Measurements from ENCODE around the gene BNIP2.

Gene BNIP2

GRCh38 chr15:59632714-59633113 is 56.4 kb downstream of the BNIP2 start:
- no peak for DNase-seq (ENCODE audit: low spot score)

- DNase-seq (ENCODE audit: low spot score), result peak; percentile 83
Measured at GRCh38 chr15:59622289-59622688, 66.8 kb downstream of the BNIP2 start.

- no peak for DNase-seq (ENCODE audit: low spot score)
Measured at GRCh38 chr15:59618406-59618805, 70.7 kb downstream of the BNIP2 start.

- DNase-seq (ENCODE audit: low spot score), result no peak
Measured at GRCh38 chr15:59616379-59616778, 72.7 kb downstream of the BNIP2 start.

GRCh38 chr15:59615661-59616060 is 73.5 kb downstream of the BNIP2 start:
- no peak for DNase-seq (ENCODE audit: low spot score)

GRCh38 chr15:59614153-59614552 is 75.0 kb downstream of the BNIP2 start:
- DNase-seq (ENCODE audit: low spot score), result no peak

GRCh38 chr15:59611276-59612260 is 77.6 kb downstream of the BNIP2 start, which contains the start of gene GCNT3:
TSS of gene GCNT3 (plus strand) at chr15:59611783. CDS start at chr15:59618239, 6,456 bp downstream.
- DNase-seq (ENCODE audit: low spot score), result peak; percentile 81

GRCh38 chr15:59609730-59610712 is 79.1 kb downstream of the BNIP2 start:
- no peak for DNase-seq (ENCODE audit: low spot score)
